Measurements from ENCODE around the gene HERC5.

GRCh38 chr4:88441696-88442095 is 15.2 kb upstream of the HERC5 start:
- TF ChIP-seq RARB (CRISPR knock-in tag; IDR thresholded peaks at IDR 0.05) (no peak), SNAI2 (CRISPR knock-in tag; IDR thresholded peaks at IDR 0.05) (no peak), PPARA (CRISPR knock-in tag; IDR thresholded peaks at IDR 0.05; ENCODE audit: borderline replicate concordance) (no peak), ZFP30 (CRISPR knock-in tag; IDR thresholded peaks at IDR 0.05) (no peak), ARNTL (CRISPR knock-in tag; IDR thresholded peaks at IDR 0.05; ENCODE audit: borderline replicate concordance, low read depth) (no peak), CSDC2 (CRISPR knock-in tag; IDR thresholded peaks at IDR 0.05) (no peak), TCF4 (CRISPR knock-in tag; IDR thresholded peaks at IDR 0.05; ENCODE audit: borderline replicate concordance) (no peak), TSHZ2 (CRISPR knock-in tag; IDR thresholded peaks at IDR 0.05) (no peak), ESRRG (CRISPR knock-in tag; IDR thresholded peaks at IDR 0.05) (no peak), POU6F1 (CRISPR knock-in tag; IDR thresholded peaks at IDR 0.05; ENCODE audit: borderline replicate concordance, low read depth) (no peak), CSRNP3 (CRISPR knock-in tag; IDR thresholded peaks at IDR 0.05) (no peak)
